IMR-90 (cell line): ENCODE data around the gene SLC30A9. TPM values are rescaled to one million over a fixed set of nuclear protein-coding genes. Genes with fewer than 3 reads are reported as not detected.
A peak's percentile ranks its signal among the peaks of the same experiment; 100 is the strongest.

Experiments used
- ATAC-seq: fragments of 200-7000 bp; cut with Tn5 transposase; 2 replicates; pipeline ENCODE4 v1.9.1; 2020; ENCODE audit warnings: low read depth, mild to moderate bottlenecking, moderate library complexity
- BruUV-seq: library from RNA; stranded (reverse); fragments of 400-500 nt; replicated peaks from 2 replicates; lab custom pipeline; 2021; lab: Mats Ljungman, UMichigan
- CTCF ChIA-PET: fragments of 300-600 bp; formaldehyde crosslinking; extraction: SDS; loops from one replicate; lab custom pipeline; 2021; ENCODE audit warnings: antibody characterized with exemption; lab: Yijun Ruan, JAX
- POLR2A ChIA-PET: fragments of 300-600 bp; sonication (Branson Sonifier 250); formaldehyde crosslinking; loops from one replicate; lab custom pipeline; 2022; ENCODE audit warnings: antibody characterized with exemption; ENCODE audit not compliant: unreplicated experiment; lab: Charles Lee
- DNase-seq: peaks from one replicate; pipeline ENCODE4 v3.0.0; 2013
- H2AFZ ChIP-seq: replicated peaks from 2 replicates; pipeline ENCODE3; 2013; ENCODE audit warnings: low read length, mild to moderate bottlenecking; ENCODE audit not compliant: poor library complexity
- H2AK5ac ChIP-seq: 2 replicates; pipeline ENCODE4 v1.6.1; 2013; ENCODE audit warnings: low read depth, low read length, inconsistent platforms
- H2AK9ac ChIP-seq: replicated peaks from 2 replicates; pipeline ENCODE3; 2013; ENCODE audit warnings: mild to moderate bottlenecking, low read depth, low read length, moderate library complexity; ENCODE audit not compliant: poor library complexity
- H2BK120ac ChIP-seq: 2 replicates; pipeline ENCODE4 v1.6.1; 2013; ENCODE audit warnings: low read depth, low read length, inconsistent platforms
- H2BK15ac ChIP-seq: 3 replicates; pipeline ENCODE4 v1.6.1; 2013; ENCODE audit warnings: low read depth, low read length, inconsistent platforms
- H2BK20ac ChIP-seq: 2 replicates; pipeline ENCODE4 v1.6.1; 2013; ENCODE audit warnings: low read depth, mild to moderate bottlenecking, inconsistent platforms, low read length, moderate library complexity
- H2BK5ac ChIP-seq: 2 replicates; pipeline ENCODE4 v1.6.1; 2013; ENCODE audit warnings: mild to moderate bottlenecking, low read depth, low read length, inconsistent platforms; ENCODE audit not compliant: poor library complexity, severe bottlenecking
- H3K14ac ChIP-seq: replicated peaks from 2 replicates; pipeline ENCODE4 v1.6.1; 2013; ENCODE audit warnings: low read depth, low read length, inconsistent platforms
- H3K18ac ChIP-seq: 2 replicates; pipeline ENCODE4 v1.6.1; 2013; ENCODE audit warnings: low read depth, low read length, control low read depth
- H3K23ac ChIP-seq: 2 replicates; pipeline ENCODE4 v1.6.1; 2013; ENCODE audit warnings: low read depth, low read length, inconsistent platforms
- H3K27ac ChIP-seq: 2 replicates; pipeline ENCODE4 v1.5.1; 2013; ENCODE audit warnings: mild to moderate bottlenecking, control low read depth, low read length; ENCODE audit not compliant: insufficient read depth
- H3K27me3 ChIP-seq: 2 replicates; pipeline ENCODE4 v1.6.1; 2013; ENCODE audit warnings: low read length; ENCODE audit not compliant: control insufficient read depth, insufficient read depth
- H3K36me3 ChIP-seq: 2 replicates; pipeline ENCODE4 v1.6.1; 2013; ENCODE audit warnings: low read length, mixed read lengths; ENCODE audit not compliant: control insufficient read depth, insufficient read depth
- H3K4ac ChIP-seq: 2 replicates; pipeline ENCODE4 v1.6.1; 2013; ENCODE audit warnings: low read depth, low read length, inconsistent platforms
- H3K4me1 ChIP-seq: 2 replicates; pipeline ENCODE4 v1.6.1; 2013; ENCODE audit warnings: low read length, mixed read lengths; ENCODE audit not compliant: control insufficient read depth, insufficient read depth
- H3K4me2 ChIP-seq: 2 replicates; pipeline ENCODE4 v1.6.1; 2013; ENCODE audit warnings: low read depth, mild to moderate bottlenecking, control low read depth, low read length, moderate library complexity
- H3K4me3 ChIP-seq: 2 replicates; pipeline ENCODE4 v1.5.1; 2013; ENCODE audit warnings: low read depth, mild to moderate bottlenecking, control low read depth, low read length, moderate library complexity; ENCODE audit not compliant: insufficient read depth
- H3K56ac ChIP-seq: 2 replicates; pipeline ENCODE4 v1.6.1; 2013; ENCODE audit warnings: low read length, inconsistent platforms; ENCODE audit not compliant: insufficient read depth; ENCODE audit errors: extremely low read depth
- H3K79me1 ChIP-seq, 2 experiments: 2 replicates each; pipeline ENCODE4 v1.6.1; 2013; ENCODE audit warnings: low read length in 2 of 2, inconsistent platforms in 1 of 2, low read depth in 1 of 2
- H3K9ac ChIP-seq: 2 replicates; pipeline ENCODE4 v1.6.1; 2013; ENCODE audit warnings: low read depth, low read length, control low read depth
- H3K9me1 ChIP-seq: 2 replicates; pipeline ENCODE4 v1.6.1; 2013; ENCODE audit warnings: low read length, inconsistent platforms; ENCODE audit not compliant: insufficient read depth
- H3K9me3 ChIP-seq: 2 replicates; pipeline ENCODE4 v1.6.1; 2013; ENCODE audit warnings: low read length; ENCODE audit not compliant: control insufficient read depth, insufficient read depth
- H4K20me1 ChIP-seq: 2 replicates; pipeline ENCODE4 v1.6.1; 2013; ENCODE audit warnings: low read length, inconsistent platforms; ENCODE audit not compliant: insufficient read depth
- H4K5ac ChIP-seq: 2 replicates; pipeline ENCODE4 v1.6.1; 2013; ENCODE audit warnings: mild to moderate bottlenecking, low read depth, low read length, control low read depth
- H4K8ac ChIP-seq, 2 experiments: 2 replicates each; pipeline ENCODE4 v1.6.1; 2013; ENCODE audit warnings: low read depth in 2 of 2, low read length in 2 of 2, control low read depth in 1 of 2, inconsistent platforms in 1 of 2
- H4K91ac ChIP-seq: 2 replicates; pipeline ENCODE4 v1.6.1; 2013; ENCODE audit warnings: low read depth, low read length, inconsistent platforms; ENCODE audit not compliant: insufficient read depth
- ELK1 ChIP-seq: fragments of 150-350 bp; IDR thresholded peaks from 2 replicates; pipeline ENCODE4 v1.6.1; 2016; ENCODE audit warnings: low read depth, mild to moderate bottlenecking, low read length, moderate library complexity, borderline replicate concordance
- FOS ChIP-seq: fragments of 150-350 bp; IDR thresholded peaks from 2 replicates; pipeline ENCODE4 v1.6.1; 2016; ENCODE audit warnings: low read depth, low read length
- MXI1 ChIP-seq: IDR thresholded peaks from 2 replicates; pipeline ENCODE4 v1.6.1; 2012; ENCODE audit warnings: low read depth, mild to moderate bottlenecking, low read length, moderate library complexity, borderline replicate concordance
- RAD21 ChIP-seq: IDR thresholded peaks from 2 replicates; pipeline ENCODE4 v1.6.1; 2012; ENCODE audit warnings: low read length, improper control_type of control experiment
- RCOR1 ChIP-seq: IDR thresholded peaks from 2 replicates; pipeline ENCODE4 v1.6.1; 2012; ENCODE audit warnings: mild to moderate bottlenecking, low read length, improper control_type of control experiment; ENCODE audit not compliant: insufficient replicate concordance
- RFX5 ChIP-seq: IDR thresholded peaks from 2 replicates; pipeline ENCODE4 v1.8.0; 2012; ENCODE audit warnings: low read depth, mild to moderate bottlenecking, low read length, moderate library complexity
- USF2 ChIP-seq: fragments of 150-350 bp; IDR thresholded peaks from 2 replicates; pipeline ENCODE4 v1.6.1; 2017; ENCODE audit warnings: mild to moderate bottlenecking, antibody characterized with exemption, low read length, low read depth
- WGBS, 2 experiments: methylation state at CpG; one replicate each; pipeline versions ENCODE4 v1.1.5 to v1.1.7; 2013; ENCODE audit warnings: missing lambda C conversion rate in 2 of 2; ENCODE audit not compliant: insufficient read length in 1 of 2; ENCODE audit errors: extremely low coverage in 2 of 2; 5-methylcytosine and 5-hydroxymethylcytosine counted together
- dilution Hi-C: fragments of 300-500 bp; cut with HindIII; formaldehyde crosslinking; loops from one replicate; pipeline ENCODE4 v1.14.3; 2018; ENCODE audit warnings: low sequenced_read_pairs; ENCODE audit not compliant: unreplicated experiment
- in situ Hi-C: fragments of 300-500 bp; cut with MboI; formaldehyde crosslinking; loops from 3 replicates; pipeline ENCODE4 v1.14.3; 2019; ENCODE audit warnings: low sequenced_read_pairs, inconsistent platforms, mixed read lengths
- intact Hi-C: fragments of 100-400 bp; cut with micrococcal nuclease; formaldehyde crosslinking; loops from 2 replicates; pipeline ENCODE4 v1.10.0; 2022
- polyA plus RNA-seq, 3 experiments: library from polyadenylated mRNA; depleted of rRNA; stranded (reverse); fragments of >200 nt; gene quantifications; 2 replicates each; pipeline ENCODE4 v1.2.3, GENCODE V29; 2012; ENCODE audit warnings: low replicate concordance in 1 of 3
- total RNA-seq: library from RNA; depleted of rRNA; stranded (reverse); fragments of >200 nt; gene quantifications from 2 replicates; pipeline ENCODE4 v1.2.3, GENCODE V29; 2012

The SLC30A9 gene
- total and polyA plus RNA-seq, 2 of the 4 experiments (the other 2 are of a cell fraction), result 32.0 to 72.6 TPM

- no peak overlapping the region for H3K9ac ChIP-seq
- H3K4me1 ChIP-seq, result peaks cover 4% of the 10 kb centered on the region; the same call in 1 of the 2 replicates
- intact Hi-C loops (no loop called here), dilution Hi-C loops (no loop called here), in situ Hi-C loops (no loop called here)
- H4K8ac ChIP-seq, result peak overlapping the region in 1 of 2 experiments; percentile 53; a peak in 1 of 4 replicates
- H3K27me3 ChIP-seq, result no peaks in the 10 kb centered on the region
- no peak overlapping the region for H2BK120ac ChIP-seq
- ATAC-seq (peak; percentile 29; the same call in 1 of the 2 replicates), DNase-seq (peak; percentile 2)
- no peak overlapping the region for H3K14ac ChIP-seq
- no peak overlapping the region for H2BK15ac ChIP-seq
- no peak overlapping the region for H3K4ac ChIP-seq
- no peaks in the 10 kb centered on the region for H3K9me3 ChIP-seq
- H3K79me1 ChIP-seq, result no peaks in the 10 kb centered on the region
- ChIA-PET CTCF (interaction anchor here (0.7 to 0.8 kb wide), 3 partner anchors 13 to 478 kb away, joined by 3 to 4 read pairs (median 4); no protein-coding TSS in a partner anchor), POLR2A (no interaction called here)
- H4K91ac ChIP-seq, result no peak overlapping the region
- H3K56ac ChIP-seq, result no peak overlapping the region
- H3K27ac ChIP-seq, result no peak overlapping the region
- H2BK20ac ChIP-seq, result no peak overlapping the region
- no peak overlapping the region for H2AFZ ChIP-seq
- no peak overlapping the region for H2BK5ac ChIP-seq
- H2AK5ac ChIP-seq, result no peak overlapping the region
- H2AK9ac ChIP-seq, result no peak overlapping the region
- no peaks in the 10 kb centered on the region for H3K9me1 ChIP-seq
- H4K20me1 ChIP-seq, result no peaks in the 10 kb centered on the region
- H4K5ac ChIP-seq, result no peak overlapping the region
- no TSS peak for BruUV-seq
- no peak for TF ChIP-seq FOS
- no peak for TF ChIP-seq RFX5
- TF ChIP-seq MXI1, result no peak
- TF ChIP-seq ELK1, result no peak
- no peak for TF ChIP-seq RAD21
- no peak for TF ChIP-seq RCOR1
- no peak for TF ChIP-seq USF2
- H3K23ac ChIP-seq, result no peak overlapping the region
- no peak overlapping the region for H3K18ac ChIP-seq
- H3K4me3 ChIP-seq, result no peak overlapping the region
- H3K36me3 ChIP-seq, result no peaks in the 10 kb centered on the region
- no CpG with 5 or more reads among the region's 1 CpG for whole genome bisulfite sequencing, 2 experiments
- no peak overlapping the region for H3K4me2 ChIP-seq
Observed at GRCh38 chr4:41976775-41977516, 13.4 kb upstream of the SLC30A9 start.
